ENCODE results near the gene FBXO45. TPM values are rescaled to one million over a fixed set of nuclear protein-coding genes. Genes with fewer than 3 reads are reported as not detected.
A peak's percentile ranks its signal among the peaks of the same experiment; 100 is the strongest.
"Not testable (repeated sequence)": the region's sequence is repeated elsewhere in the genome, so short reads cannot be mapped to it uniquely, and the experiment has no call there.

The FBXO45 gene
- total and polyA plus RNA-seq, 2 experiments from 2014 or later = 2.1 to 10.7 TPM

- no peaks in the 10 kb centered on the region for H3K9me3 ChIP-seq (ENCODE audit: low read depth)
- in situ Hi-C loops (cut with MboI) = no loop called here
- H3K9me2 ChIP-seq (ENCODE audit: insufficient read depth) = no peaks in the 10 kb centered on the region
- H3K9ac ChIP-seq = no peak overlapping the region
- no peak for DNase-seq
- no peaks in the 10 kb centered on the region for H4K20me1 ChIP-seq (ENCODE audit: insufficient read depth)
- H2AFZ ChIP-seq = no peak overlapping the region
- no peaks in the 10 kb centered on the region for H3K27me3 ChIP-seq (replicated peaks; ENCODE audit: insufficient read depth)
- H3K4me2 ChIP-seq (ENCODE audit: unreplicated experiment) = no peak overlapping the region
- no peaks in the 10 kb centered on the region for H3F3A ChIP-seq (ENCODE audit: insufficient read depth)
- no peak overlapping the region for H3K27ac ChIP-seq
- no peaks in the 10 kb centered on the region for H3K4me1 ChIP-seq (ENCODE audit: insufficient read depth)
- H3K36me3 ChIP-seq (ENCODE audit: low read depth) = no peaks in the 10 kb centered on the region; the same call in 1 of the 2 replicates
- TF ChIP-seq EZH2 (IDR thresholded peaks at IDR 0.05; ENCODE audit: insufficient read depth, poor library complexity, severe bottlenecking) = no peak
- no peak for TF ChIP-seq EZH2phosphoT487 (IDR thresholded peaks at IDR 0.05; ENCODE audit: insufficient read depth, low read depth)
- peaks cover 13% of the 10 kb centered on the region for H3K79me2 ChIP-seq (ENCODE audit: insufficient read depth)
- H3K4me3 ChIP-seq = no peak overlapping the region
These were observed 10.0 kb upstream of the FBXO45 start for GRCh38 chr3:196558476-196558875.

GRCh38 chr3:196559826-196560225 is 8.6 kb upstream of the FBXO45 start:
- Histone ChIP-seq H3K27me3 (replicated peaks; ENCODE audit: insufficient read depth) (no peaks in the 10 kb centered on the region), H4K20me1 (ENCODE audit: insufficient read depth) (no peaks in the 10 kb centered on the region), H3F3A (ENCODE audit: insufficient read depth) (peaks cover 5% of the 10 kb centered on the region; the same call in 1 of the 2 replicates), H3K79me2 (ENCODE audit: insufficient read depth) (peaks cover 18% of the 10 kb centered on the region), H3K9me2 (ENCODE audit: insufficient read depth) (no peaks in the 10 kb centered on the region), H3K9ac (no peak overlapping the region), H3K4me3 (no peak overlapping the region), H3K4me2 (ENCODE audit: unreplicated experiment) (no peak overlapping the region), H3K9me3 (ENCODE audit: low read depth) (no peaks in the 10 kb centered on the region), H3K27ac (no peak overlapping the region), H3K4me1 (ENCODE audit: insufficient read depth) (no peaks in the 10 kb centered on the region; the same call in 1 of the 2 replicates), H3K36me3 (ENCODE audit: low read depth) (no peaks in the 10 kb centered on the region), H2AFZ (no peak overlapping the region)
- peak; percentile 8 for DNase-seq
- in situ Hi-C loops (cut with MboI) = no loop called here
- TF ChIP-seq EZH2phosphoT487 (IDR thresholded peaks at IDR 0.05; ENCODE audit: insufficient read depth, low read depth) (no peak), EZH2 (IDR thresholded peaks at IDR 0.05; ENCODE audit: insufficient read depth, poor library complexity, severe bottlenecking) (no peak)
- 45 to 59% methylated on average over 3 of the region's 3 CpGs for WGBS, 2 experiments (ENCODE audit: low coverage in 1 of 2, low lambda C conversion rate in 2 of 2, missing lambda C conversion rate in 2 of 2)

DNA sequence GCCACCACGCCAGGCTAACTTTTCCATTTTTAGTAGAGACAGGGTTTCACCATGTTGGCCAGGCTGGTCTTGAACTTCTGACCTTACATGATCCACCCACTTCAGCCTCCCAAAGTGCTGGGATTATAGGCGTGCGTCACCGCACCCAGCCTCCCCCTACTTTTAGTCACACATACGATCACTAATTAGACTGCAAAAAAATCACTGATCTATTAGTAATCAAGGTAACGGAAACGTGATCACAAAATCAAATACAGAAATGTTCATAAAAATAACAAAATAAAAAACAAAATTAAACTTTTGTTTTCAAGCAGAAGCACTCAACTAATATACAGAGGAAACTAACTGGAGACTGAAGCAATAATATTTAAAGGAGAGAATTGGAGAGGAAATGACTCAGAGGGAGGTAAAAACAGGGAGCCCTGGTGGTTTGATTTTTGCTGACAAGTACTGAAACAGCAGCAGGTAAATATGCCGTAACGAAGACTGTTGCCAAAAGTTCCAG is 4.7 kb upstream of the FBXO45 start:
- Histone ChIP-seq H3K36me3 (ENCODE audit: low read depth) (no peaks in the 10 kb centered on the region), H3K4me3 (no peak overlapping the region), H3K4me1 (ENCODE audit: insufficient read depth) (peaks cover 4% of the 10 kb centered on the region; the same call in 1 of the 2 replicates), H3K79me2 (ENCODE audit: insufficient read depth) (peaks cover 44% of the 10 kb centered on the region), H3K4me2 (ENCODE audit: unreplicated experiment) (no peak overlapping the region), H3F3A (ENCODE audit: insufficient read depth) (peaks cover 10% of the 10 kb centered on the region; the same call in 1 of the 2 replicates), H4K20me1 (ENCODE audit: insufficient read depth) (no peaks in the 10 kb centered on the region), H3K27ac (no peak overlapping the region), H3K9me3 (ENCODE audit: low read depth) (no peaks in the 10 kb centered on the region), H3K27me3 (replicated peaks; ENCODE audit: insufficient read depth) (no peaks in the 10 kb centered on the region), H2AFZ (no peak overlapping the region), H3K9ac (no peak overlapping the region), H3K9me2 (ENCODE audit: insufficient read depth) (no peaks in the 10 kb centered on the region)
- TF ChIP-seq EZH2 (IDR thresholded peaks at IDR 0.05; ENCODE audit: insufficient read depth, poor library complexity, severe bottlenecking) = no peak
- TF ChIP-seq EZH2phosphoT487 (IDR thresholded peaks at IDR 0.05; ENCODE audit: insufficient read depth, low read depth) = no peak
- in situ Hi-C loops (cut with MboI) = no loop called here
- 92 to 95% methylated on average over 9 of the region's 9 CpGs for WGBS, 2 experiments (ENCODE audit: low coverage in 1 of 2, low lambda C conversion rate in 2 of 2, missing lambda C conversion rate in 2 of 2)
- DNase-seq = peak; percentile 27

DNA sequence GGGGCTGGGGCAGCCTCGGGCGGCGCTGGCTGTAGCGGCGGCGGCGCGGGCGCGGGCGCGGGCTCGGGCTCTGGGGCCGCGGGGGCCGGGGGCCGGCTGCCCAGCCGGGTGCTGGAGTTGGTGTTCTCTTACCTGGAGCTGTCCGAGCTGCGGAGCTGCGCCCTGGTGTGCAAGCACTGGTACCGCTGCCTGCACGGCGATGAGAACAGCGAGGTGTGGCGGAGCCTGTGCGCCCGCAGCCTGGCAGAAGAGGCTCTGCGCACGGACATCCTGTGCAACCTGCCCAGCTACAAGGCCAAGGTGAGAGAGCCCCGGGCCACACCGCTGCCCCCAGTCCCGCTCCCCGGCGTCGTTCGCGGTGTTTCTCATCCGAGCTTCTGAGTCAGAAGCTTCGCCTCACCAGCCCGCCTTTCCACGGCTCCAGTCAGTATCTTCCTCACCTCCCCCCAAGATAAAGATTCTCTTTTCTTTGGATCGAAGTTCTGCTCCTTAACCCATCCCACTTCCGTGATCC is 600 bp downstream of the FBXO45 start:
- H3K4me2 ChIP-seq (ENCODE audit: unreplicated experiment) = peak overlapping the region; percentile 71
- 1 to 5% methylated on average over 25 to 41 of the region's 44 CpGs for WGBS, 2 experiments (ENCODE audit: low coverage in 1 of 2, low lambda C conversion rate in 2 of 2, missing lambda C conversion rate in 2 of 2)
- H3K79me2 ChIP-seq (ENCODE audit: insufficient read depth) = peaks cover 77% of the 10 kb centered on the region
- H3K27me3 ChIP-seq (replicated peaks; ENCODE audit: insufficient read depth) = no peaks in the 10 kb centered on the region
- peak overlapping the region; percentile 90 for H3K9ac ChIP-seq
- DNase-seq = peak; percentile 72
- H3K27ac ChIP-seq = peak overlapping the region; percentile 36
- H4K20me1 ChIP-seq (ENCODE audit: insufficient read depth) = 0 out of 2 replicates have a peak, but pooled peaks cover 3% of the 10 kb centered on the region
- H3K9me2 ChIP-seq (ENCODE audit: insufficient read depth) = no peaks in the 10 kb centered on the region
- in situ Hi-C loops (cut with MboI) = no loop called here
- H3K36me3 ChIP-seq (ENCODE audit: low read depth) = no peaks in the 10 kb centered on the region
- peak overlapping the region; percentile 88 for H2AFZ ChIP-seq
- H3K4me3 ChIP-seq = peak overlapping the region; percentile 98
- no peak for TF ChIP-seq EZH2 (IDR thresholded peaks at IDR 0.05; ENCODE audit: insufficient read depth, poor library complexity, severe bottlenecking)
- no peak for TF ChIP-seq EZH2phosphoT487 (IDR thresholded peaks at IDR 0.05; ENCODE audit: insufficient read depth, low read depth)
- H3F3A ChIP-seq (ENCODE audit: insufficient read depth) = peaks cover 16% of the 10 kb centered on the region; the same call in 1 of the 2 replicates
- no peaks in the 10 kb centered on the region for H3K9me3 ChIP-seq (ENCODE audit: low read depth)
- H3K4me1 ChIP-seq (ENCODE audit: insufficient read depth) = peaks cover 13% of the 10 kb centered on the region

DNA sequence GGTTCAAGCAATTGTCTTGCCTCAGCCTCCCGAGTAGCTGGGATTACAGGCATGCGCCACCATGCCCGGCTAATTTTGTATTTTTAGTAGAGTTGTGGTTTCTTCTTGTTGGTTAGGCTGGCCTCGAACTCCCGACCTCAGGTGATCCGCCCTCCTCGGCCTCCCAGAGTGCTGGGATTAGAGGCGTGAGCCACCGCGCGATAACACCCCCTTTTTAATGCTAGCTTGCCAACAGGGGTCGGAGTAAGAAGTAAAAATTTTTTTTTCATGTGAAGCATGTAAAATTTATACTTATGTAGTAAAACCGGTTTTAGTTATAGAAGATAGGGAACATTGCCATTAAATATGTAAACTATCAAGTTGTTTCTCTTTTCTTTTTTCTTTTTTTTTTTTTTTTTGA is 1.9 kb downstream of the FBXO45 start:
- H3K27me3 ChIP-seq (replicated peaks; ENCODE audit: insufficient read depth); H3K4me3 ChIP-seq; H3K27ac ChIP-seq; H3K36me3 ChIP-seq (ENCODE audit: low read depth); H4K20me1 ChIP-seq (ENCODE audit: insufficient read depth); H3K9ac ChIP-seq; in situ Hi-C loops (cut with MboI); H3K9me3 ChIP-seq (ENCODE audit: low read depth); H3F3A ChIP-seq (ENCODE audit: insufficient read depth); H3K9me2 ChIP-seq (ENCODE audit: insufficient read depth); H2AFZ ChIP-seq; DNase-seq: not testable (repeated sequence)
- Histone ChIP-seq H3K79me2 (ENCODE audit: insufficient read depth) (peaks cover 89% of the 10 kb centered on the region), H3K4me2 (ENCODE audit: unreplicated experiment) (peak overlapping the region; percentile 71), H3K4me1 (ENCODE audit: insufficient read depth) (peaks cover 13% of the 10 kb centered on the region)
- WGBS, 2 experiments (ENCODE audit: low coverage in 1 of 2, low lambda C conversion rate in 2 of 2, missing lambda C conversion rate in 2 of 2) = 83 to 90% methylated on average over 13 of the region's 13 CpGs

Measured in GM23248 (cell line).